Mesendoderm (in vitro differentiated cells): ENCODE results near the gene FARP1.

Experiments
- DNase-seq: peaks from one replicate; pipeline ENCODE4 v3.0.0; 2013
- H2AK5ac ChIP-seq: 2 replicates; pipeline ENCODE4 v1.6.1; 2013; ENCODE audit warnings: low read length, inconsistent platforms
- H2BK120ac ChIP-seq: 2 replicates; pipeline ENCODE4 v1.6.1; 2013; ENCODE audit warnings: low read depth, mild to moderate bottlenecking, low read length, moderate library complexity, mixed read lengths
- H2BK15ac ChIP-seq: replicated peaks from 2 replicates; pipeline ENCODE4 v1.6.1; 2013; ENCODE audit warnings: low read depth, mild to moderate bottlenecking, moderate library complexity
- H2BK5ac ChIP-seq: 2 replicates; pipeline ENCODE4 v1.6.1; 2013; ENCODE audit warnings: low read length, inconsistent platforms
- H3K18ac ChIP-seq: 2 replicates; pipeline ENCODE4 v1.6.1; 2013; ENCODE audit warnings: mild to moderate bottlenecking, low read length, mixed read lengths
- H3K23ac ChIP-seq: one replicate; pipeline ENCODE4 v1.6.1; 2013; ENCODE audit warnings: low read length
- H3K27ac ChIP-seq: 2 replicates; pipeline ENCODE4 v1.5.1; 2013; ENCODE audit warnings: low read depth, mild to moderate bottlenecking, inconsistent platforms, low read length, moderate library complexity
- H3K27me3 ChIP-seq: 2 replicates; pipeline ENCODE4 v1.6.1; 2013; ENCODE audit warnings: low read length, control low read depth, mild to moderate bottlenecking, inconsistent platforms; ENCODE audit not compliant: insufficient read depth, poor library complexity
- H3K36me3 ChIP-seq: 2 replicates; pipeline ENCODE4 v1.6.1; 2013; ENCODE audit warnings: low read length, inconsistent platforms; ENCODE audit not compliant: control insufficient read depth, insufficient read depth
- H3K4ac ChIP-seq: one replicate; pipeline ENCODE4 v1.6.1; 2013; ENCODE audit warnings: low read depth, mild to moderate bottlenecking, low read length, moderate library complexity
- H3K4me1 ChIP-seq: 2 replicates; pipeline ENCODE4 v1.6.1; 2013; ENCODE audit warnings: low read depth, low read length, inconsistent platforms; ENCODE audit not compliant: control insufficient read depth
- H3K4me2 ChIP-seq: 2 replicates; pipeline ENCODE4 v1.6.1; 2013; ENCODE audit warnings: low read length
- H3K4me3 ChIP-seq: 2 replicates; pipeline ENCODE4 v1.5.1; 2013; ENCODE audit warnings: mild to moderate bottlenecking, low read length
- H3K56ac ChIP-seq: one replicate; pipeline ENCODE4 v1.6.1; 2013; ENCODE audit warnings: low read length
- H3K79me1 ChIP-seq: 2 replicates; pipeline ENCODE4 v1.6.1; 2013; ENCODE audit warnings: low read length, inconsistent platforms
- H3K79me2 ChIP-seq: 2 replicates; pipeline ENCODE4 v1.6.1; 2013; ENCODE audit warnings: mild to moderate bottlenecking, low read length; ENCODE audit not compliant: control insufficient read depth, insufficient read depth
- H3K9ac ChIP-seq: 2 replicates; pipeline ENCODE4 v1.6.1; 2013; ENCODE audit warnings: low read length, inconsistent platforms
- H4K5ac ChIP-seq: one replicate; pipeline ENCODE4 v1.6.1; 2013; ENCODE audit warnings: low read length
- H4K8ac ChIP-seq: one replicate; pipeline ENCODE4 v1.6.1; 2013; ENCODE audit warnings: low read depth, mild to moderate bottlenecking, control low read depth, low read length, moderate library complexity
- WGBS: extraction: QIAGEN DNeasy Blood & Tissue Kit; methylation state at CpG from one replicate; pipeline ENCODE4 v1.1.7; 2013; ENCODE audit warnings: low lambda C conversion rate, missing lambda C conversion rate; ENCODE audit not compliant: insufficient coverage; ENCODE audit errors: extremely low coverage; 5-methylcytosine and 5-hydroxymethylcytosine counted together

FARP1 gene

DNA sequence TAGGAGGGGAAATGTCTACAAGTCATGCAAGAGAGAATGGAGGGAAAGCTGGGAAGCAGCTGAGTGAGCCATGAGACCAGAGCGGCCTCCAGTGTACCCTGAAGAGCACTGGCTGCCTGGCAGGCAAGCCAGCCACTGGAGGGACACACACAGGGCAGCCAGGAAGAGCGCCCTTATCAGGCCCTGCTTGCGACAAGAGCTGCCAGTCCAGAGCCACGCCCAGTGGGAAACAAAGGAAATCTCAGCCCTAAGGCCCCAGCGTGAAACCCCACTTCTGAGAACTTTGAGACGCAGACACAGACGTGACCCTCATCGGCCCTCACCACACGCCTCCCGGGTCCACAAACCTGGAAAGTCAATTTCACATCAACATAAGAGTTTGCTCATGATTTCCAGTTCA lies 329.0 kb downstream of the FARP1 start:
- no peak overlapping the region for H4K5ac ChIP-seq
- no peak overlapping the region for H2BK120ac ChIP-seq
- peaks cover 2% of the 10 kb centered on the region for H3K36me3 ChIP-seq
- no peak overlapping the region for H3K27ac ChIP-seq
- no peak overlapping the region for H3K4me2 ChIP-seq
- WGBS, result no CpG with 5 or more reads among the region's 10 CpGs
- H3K4me3 ChIP-seq, result no peak overlapping the region
- peaks cover 26% of the 10 kb centered on the region for H3K79me1 ChIP-seq
- peaks cover 5% of the 10 kb centered on the region for H3K79me2 ChIP-seq
- H3K56ac ChIP-seq, result no peak overlapping the region
- no peak overlapping the region for H3K4ac ChIP-seq
- H3K18ac ChIP-seq, result no peak overlapping the region
- no peak overlapping the region for H3K23ac ChIP-seq
- peaks cover 14% of the 10 kb centered on the region for H3K4me1 ChIP-seq
- no peak overlapping the region for H3K9ac ChIP-seq
- no peak overlapping the region for H2BK5ac ChIP-seq
- DNase-seq, result no peak
- H2AK5ac ChIP-seq, result no peak overlapping the region
- H3K27me3 ChIP-seq, result no peaks in the 10 kb centered on the region
- no peak overlapping the region for H2BK15ac ChIP-seq
- no peak overlapping the region for H4K8ac ChIP-seq

DNA sequence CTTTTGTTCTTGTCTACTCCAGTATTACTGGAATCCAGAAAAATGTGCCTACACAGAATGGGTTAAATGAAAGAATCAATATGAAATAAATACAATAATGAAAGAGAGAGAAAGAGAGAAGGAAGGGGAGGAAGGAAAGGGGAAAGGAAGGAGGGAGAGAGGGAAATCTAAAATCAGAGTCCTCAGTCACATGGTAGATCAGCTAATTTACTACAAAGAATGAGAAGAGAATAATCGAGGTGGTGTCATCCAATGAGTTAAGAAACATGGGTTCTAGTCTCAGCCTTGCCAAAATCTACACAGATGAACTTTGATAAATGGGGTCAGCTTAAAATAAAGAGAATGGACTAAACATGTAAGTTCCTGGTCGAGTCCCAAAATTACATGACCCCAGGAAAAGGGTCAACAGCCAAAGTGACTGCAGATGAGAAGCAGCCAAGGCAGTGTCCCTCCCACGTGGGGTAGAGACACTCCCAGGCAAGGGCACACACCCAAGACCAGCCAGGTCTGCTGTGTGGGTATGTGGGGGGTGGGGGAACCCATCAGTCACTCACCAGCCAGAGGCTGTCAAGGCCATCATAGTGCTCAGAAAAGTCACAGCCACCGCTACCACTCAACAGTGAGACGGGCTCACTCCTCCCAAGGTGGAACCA lies 330.4 kb downstream of the FARP1 start:
- H3K23ac ChIP-seq, result no peak overlapping the region
- no peak overlapping the region for H3K4me3 ChIP-seq
- H2BK120ac ChIP-seq, result no peak overlapping the region
- no peak overlapping the region for H3K27ac ChIP-seq
- no peak overlapping the region for H3K18ac ChIP-seq
- H3K4me1 ChIP-seq, result peaks cover 18% of the 10 kb centered on the region
- H2BK5ac ChIP-seq, result no peak overlapping the region
- H3K56ac ChIP-seq, result no peak overlapping the region
- no peak overlapping the region for H2AK5ac ChIP-seq
- no peak overlapping the region for H3K9ac ChIP-seq
- no peak overlapping the region for H3K4ac ChIP-seq
- H2BK15ac ChIP-seq, result no peak overlapping the region
- H4K5ac ChIP-seq, result no peak overlapping the region
- peaks cover 2% of the 10 kb centered on the region for H3K36me3 ChIP-seq
- H3K79me2 ChIP-seq, result peaks cover 12% of the 10 kb centered on the region
- no CpG with 5 or more reads among the region's 5 CpGs for WGBS
- H3K4me2 ChIP-seq, result no peak overlapping the region
- peaks cover 33% of the 10 kb centered on the region for H3K79me1 ChIP-seq
- no peaks in the 10 kb centered on the region for H3K27me3 ChIP-seq
- DNase-seq, result no peak
- H4K8ac ChIP-seq, result no peak overlapping the region

DNA sequence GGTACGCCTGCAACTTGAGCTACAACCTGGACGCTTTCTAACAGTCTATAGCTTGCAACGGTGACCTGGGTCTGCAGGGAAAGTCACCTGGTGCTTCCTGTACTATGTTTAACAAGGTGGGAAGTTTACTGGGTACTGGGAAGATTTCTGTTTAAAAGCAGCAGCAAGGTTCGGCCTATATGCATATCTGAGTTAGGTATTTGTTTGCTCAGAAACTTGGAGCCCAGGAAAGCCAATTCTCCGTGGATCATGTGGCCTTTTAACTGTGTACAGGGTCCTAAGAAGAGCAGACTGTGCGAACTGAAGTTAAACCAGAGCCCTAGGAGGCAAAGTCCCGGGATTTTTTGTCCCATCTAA lies 330.9 kb downstream of the FARP1 start:
- WGBS, result no CpG with 5 or more reads among the region's 7 CpGs
- H3K27ac ChIP-seq, result no peak overlapping the region

DNA sequence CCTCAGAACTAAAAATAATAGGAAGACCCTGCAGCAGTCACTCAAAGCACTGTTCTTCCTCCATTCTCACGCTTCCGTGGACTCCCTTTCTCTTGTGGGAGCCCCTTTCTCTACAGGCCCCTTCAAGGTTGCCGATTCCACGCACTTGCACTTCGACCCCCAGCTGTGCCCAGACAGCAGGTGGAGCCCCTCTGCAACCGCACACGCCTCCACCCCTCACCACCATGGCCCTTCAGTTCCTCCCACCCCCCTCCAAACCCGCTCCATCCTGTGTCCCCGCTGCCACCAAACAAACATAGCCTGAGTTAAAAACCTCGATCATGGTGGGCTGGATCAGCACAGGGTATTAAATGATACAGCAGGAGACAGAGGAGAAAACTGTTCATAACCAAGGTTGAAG lies 331.4 kb downstream of the FARP1 start:
- Histone ChIP-seq H3K79me1 (peaks cover 34% of the 10 kb centered on the region), H3K4me1 (peaks cover 26% of the 10 kb centered on the region), H3K4ac (no peak overlapping the region), H3K9ac (no peak overlapping the region), H4K5ac (no peak overlapping the region), H4K8ac (no peak overlapping the region), H3K56ac (no peak overlapping the region), H2AK5ac (no peak overlapping the region), H3K4me3 (no peak overlapping the region), H2BK15ac (no peak overlapping the region), H3K79me2 (peaks cover 17% of the 10 kb centered on the region), H3K27me3 (no peaks in the 10 kb centered on the region), H3K27ac (no peak overlapping the region), H3K4me2 (no peak overlapping the region), H2BK120ac (no peak overlapping the region), H3K23ac (no peak overlapping the region), H2BK5ac (no peak overlapping the region), H3K36me3 (peaks cover 2% of the 10 kb centered on the region), H3K18ac (no peak overlapping the region)
- no CpG with 5 or more reads among the region's 10 CpGs for WGBS
- DNase-seq, result no peak

More for the DNA sequence above, 330.9 kb downstream of the FARP1 start:
- peaks cover 16% of the 10 kb centered on the region for H3K79me2 ChIP-seq
- no peak overlapping the region for H2BK5ac ChIP-seq
- no peak overlapping the region for H4K8ac ChIP-seq
- DNase-seq, result no peak
- H3K4me1 ChIP-seq, result peaks cover 23% of the 10 kb centered on the region
- no peak overlapping the region for H3K9ac ChIP-seq
- no peak overlapping the region for H3K18ac ChIP-seq
- H3K27me3 ChIP-seq, result no peaks in the 10 kb centered on the region
- no peak overlapping the region for H2BK15ac ChIP-seq
- H3K56ac ChIP-seq, result no peak overlapping the region
- no peak overlapping the region for H3K4me3 ChIP-seq
- no peak overlapping the region for H4K5ac ChIP-seq
- H3K36me3 ChIP-seq, result peaks cover 2% of the 10 kb centered on the region
- no peak overlapping the region for H3K4ac ChIP-seq
- H3K4me2 ChIP-seq, result no peak overlapping the region
- H3K79me1 ChIP-seq, result peaks cover 34% of the 10 kb centered on the region
- no peak overlapping the region for H2BK120ac ChIP-seq
- no peak overlapping the region for H2AK5ac ChIP-seq
- no peak overlapping the region for H3K23ac ChIP-seq

DNA sequence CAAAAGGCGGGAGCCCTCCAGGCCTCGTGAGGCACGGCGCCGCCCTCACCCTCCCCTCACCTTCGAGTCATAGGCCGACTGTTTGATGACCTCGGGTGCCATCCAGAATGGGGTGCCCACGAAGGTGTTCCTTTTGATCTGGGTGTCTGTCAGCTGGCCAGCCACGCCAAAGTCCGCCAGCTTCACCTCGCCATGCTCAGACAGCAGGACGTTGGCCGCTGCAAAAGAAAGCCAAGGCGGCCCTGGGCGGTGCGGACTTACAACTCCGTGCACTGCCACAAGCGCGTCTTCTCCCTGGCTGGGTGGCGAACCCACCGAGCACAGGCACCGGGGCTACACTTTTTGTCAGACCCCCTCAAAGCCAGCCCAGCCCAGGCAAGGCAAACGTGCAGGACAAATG lies 331.9 kb downstream of the FARP1 start:
- H3K56ac ChIP-seq, result no peak overlapping the region
- no peak overlapping the region for H4K5ac ChIP-seq
- H3K9ac ChIP-seq, result no peak overlapping the region
- H2BK5ac ChIP-seq, result no peak overlapping the region
- no peak overlapping the region for H3K23ac ChIP-seq
- H3K18ac ChIP-seq, result no peak overlapping the region
- no peak overlapping the region for H3K4me2 ChIP-seq
- no CpG with 5 or more reads among the region's 24 CpGs for WGBS
- no peak for DNase-seq
- H3K4me3 ChIP-seq, result no peak overlapping the region
- H3K4me1 ChIP-seq, result peaks cover 28% of the 10 kb centered on the region
- no peak overlapping the region for H2AK5ac ChIP-seq
- peaks cover 2% of the 10 kb centered on the region for H3K36me3 ChIP-seq
- peaks cover 20% of the 10 kb centered on the region for H3K79me2 ChIP-seq
- no peak overlapping the region for H2BK15ac ChIP-seq
- H3K4ac ChIP-seq, result no peak overlapping the region
- no peaks in the 10 kb centered on the region for H3K27me3 ChIP-seq
- no peak overlapping the region for H3K27ac ChIP-seq
- H3K79me1 ChIP-seq, result peaks cover 38% of the 10 kb centered on the region
- no peak overlapping the region for H2BK120ac ChIP-seq
- no peak overlapping the region for H4K8ac ChIP-seq

DNA sequence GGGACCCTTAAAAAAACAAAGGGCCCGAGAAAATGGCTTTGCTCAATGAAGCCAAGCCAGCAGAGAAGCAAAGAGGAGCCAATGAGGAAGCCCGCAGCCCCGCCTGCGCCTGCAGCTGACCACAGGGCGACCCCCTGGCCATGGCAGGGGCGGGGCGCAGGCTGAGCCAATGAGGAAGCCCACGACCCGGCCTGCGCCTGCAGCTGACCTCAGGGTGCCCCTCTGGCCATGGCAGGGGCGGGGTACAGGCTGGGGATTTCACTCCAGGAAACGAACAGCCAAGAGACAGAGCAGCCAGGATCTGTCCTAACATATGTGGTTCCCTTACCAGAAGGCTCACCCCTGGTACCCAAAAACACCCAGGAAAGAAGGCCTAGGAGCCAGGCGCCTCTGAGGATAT lies 332.6 kb downstream of the FARP1 start:
- Histone ChIP-seq H2AK5ac (no peak overlapping the region), H3K4me3 (no peak overlapping the region), H3K9ac (no peak overlapping the region), H2BK120ac (no peak overlapping the region), H3K27me3 (no peaks in the 10 kb centered on the region), H3K18ac (no peak overlapping the region), H2BK5ac (no peak overlapping the region), H3K27ac (no peak overlapping the region), H3K79me2 (peaks cover 20% of the 10 kb centered on the region), H3K4ac (no peak overlapping the region), H4K5ac (no peak overlapping the region), H2BK15ac (no peak overlapping the region), H3K4me2 (no peak overlapping the region), H3K36me3 (peaks cover 2% of the 10 kb centered on the region), H4K8ac (no peak overlapping the region), H3K23ac (no peak overlapping the region), H3K79me1 (peaks cover 36% of the 10 kb centered on the region), H3K56ac (no peak overlapping the region), H3K4me1 (peaks cover 28% of the 10 kb centered on the region)
- DNase-seq, result peak; percentile 82
- no CpG with 5 or more reads among the region's 13 CpGs for WGBS
